Activated CD4-positive, alpha-beta T cell treated with anti-CD3 and anti-CD28 coated beads, Interleukin-10, Interleukin-2, amounts not matched to agents 100 ng/mL and 50 ng/mL, durations not matched to agents 16 hours and 8 hours (primary cell): ENCODE results near the gene MYH9.
A peak's percentile ranks its signal among the peaks of the same experiment; 100 is the strongest.
"Not testable (repeated sequence)": the region's sequence is repeated elsewhere in the genome, so short reads cannot be mapped to it uniquely, and the experiment has no call there.

Experiments used
- DNase-seq: peaks from one replicate; pipeline ENCODE4 v3.0.0-alpha.2; 2020

The MYH9 gene

GRCh38 chr22:36306227-36306626, 81.5 kb downstream of the MYH9 start:
- no peak for DNase-seq

DNA sequence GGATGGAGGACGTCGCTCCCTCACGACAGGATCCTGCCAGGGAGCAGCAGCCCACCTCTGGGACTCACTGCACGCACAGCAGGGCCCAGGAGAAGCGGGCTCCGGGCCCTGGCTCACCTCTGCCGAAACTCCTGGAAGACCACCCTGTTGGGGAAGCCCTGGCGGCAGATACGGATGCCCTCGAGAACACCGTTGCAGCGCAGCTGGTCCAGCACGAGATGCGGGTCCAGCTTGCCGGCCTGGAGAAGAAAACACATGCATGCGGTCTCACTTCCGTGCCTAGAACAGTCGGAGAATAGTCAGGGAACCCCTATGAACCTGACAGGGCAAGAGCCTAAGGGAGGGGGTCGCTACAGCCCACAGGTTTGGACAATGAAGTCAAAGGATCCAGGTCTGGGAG, 82.0 kb downstream of the MYH9 start:
- no peak for DNase-seq

- DNase-seq, result no peak
These were observed 83.3 kb downstream of the MYH9 start for GRCh38 chr22:36304429-36304828.

GRCh38 chr22:36303874-36304273, 83.9 kb downstream of the MYH9 start:
- DNase-seq, result no peak

- DNase-seq, result no peak
These were observed 84.7 kb downstream of the MYH9 start for GRCh38 chr22:36303115-36303467.

GRCh38 chr22:36302439-36303114, 85.2 kb downstream of the MYH9 start:
- no peak for DNase-seq

- DNase-seq, result no peak
These were observed 85.9 kb downstream of the MYH9 start for GRCh38 chr22:36301851-36302250.

- DNase-seq, result peak; percentile 80
These were observed 86.4 kb downstream of the MYH9 start for GRCh38 chr22:36301384-36301828.

DNA sequence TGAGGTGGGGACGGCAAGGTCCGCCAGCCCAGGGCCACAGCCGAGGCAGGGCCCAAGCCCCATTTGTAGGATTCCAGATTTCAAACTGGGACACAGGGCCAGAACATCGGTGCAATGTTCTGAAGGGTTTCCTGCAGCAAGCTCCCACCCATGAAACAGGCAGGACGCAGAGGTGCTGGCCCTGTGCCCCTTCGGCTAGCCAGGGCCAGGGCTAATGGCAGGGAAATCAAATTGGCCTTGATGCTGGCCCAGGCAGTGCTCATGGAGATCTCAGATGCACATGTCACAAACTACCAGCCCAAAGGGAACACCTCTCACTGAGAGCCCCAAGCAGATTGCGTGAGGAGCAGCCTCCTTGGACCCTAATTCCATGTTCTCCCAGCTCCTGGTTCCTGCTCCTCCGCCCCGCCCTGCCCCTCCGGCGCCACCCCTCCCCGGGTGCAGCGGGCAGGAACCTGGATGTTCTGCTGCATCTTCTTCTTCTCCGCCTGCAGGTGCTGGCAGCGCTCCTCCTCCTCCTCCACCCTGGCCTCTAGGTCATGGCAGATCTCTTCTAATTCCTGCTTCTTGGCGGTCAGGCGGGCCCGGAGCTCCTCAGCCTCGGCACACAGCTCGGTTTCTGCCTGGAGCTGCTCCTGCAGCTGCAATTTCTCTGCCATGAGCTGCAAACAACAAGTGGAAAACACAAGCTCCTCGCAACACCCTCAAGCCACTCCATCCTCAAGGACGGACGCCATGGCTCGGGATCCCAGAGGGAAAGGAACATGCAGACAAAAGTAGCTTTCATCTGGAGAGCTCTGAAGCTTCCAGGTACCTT, 87.2 kb downstream of the MYH9 start:
- no peak for DNase-seq

GRCh38 chr22:36299911-36300310, 87.9 kb downstream of the MYH9 start:
- DNase-seq, result no peak

GRCh38 chr22:36299295-36299694, 88.5 kb downstream of the MYH9 start:
- DNase-seq, result no peak

DNA sequence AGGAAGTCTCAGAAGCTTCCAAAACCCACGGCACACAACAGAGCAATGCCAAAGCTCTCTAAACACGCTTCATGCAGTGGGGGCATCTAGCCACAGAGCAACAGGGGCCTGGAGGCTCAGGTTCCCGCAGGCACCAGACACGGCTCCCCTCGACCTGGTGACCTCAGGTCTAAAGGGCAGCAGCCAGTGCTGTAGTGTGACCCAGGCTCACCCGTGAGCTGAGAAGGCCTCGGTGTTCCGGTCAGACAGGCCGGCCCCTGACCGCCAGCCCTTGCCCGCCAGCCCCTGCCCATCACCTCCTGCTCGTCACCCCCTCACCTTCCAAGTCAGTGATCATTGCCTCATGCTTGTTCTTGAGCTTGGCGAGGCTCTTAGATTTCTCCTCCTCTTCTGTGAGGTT, 89.2 kb downstream of the MYH9 start:
- DNase-seq, result no peak

- DNase-seq, result no peak
These were observed 89.6 kb downstream of the MYH9 start for GRCh38 chr22:36298118-36298517.

DNA sequence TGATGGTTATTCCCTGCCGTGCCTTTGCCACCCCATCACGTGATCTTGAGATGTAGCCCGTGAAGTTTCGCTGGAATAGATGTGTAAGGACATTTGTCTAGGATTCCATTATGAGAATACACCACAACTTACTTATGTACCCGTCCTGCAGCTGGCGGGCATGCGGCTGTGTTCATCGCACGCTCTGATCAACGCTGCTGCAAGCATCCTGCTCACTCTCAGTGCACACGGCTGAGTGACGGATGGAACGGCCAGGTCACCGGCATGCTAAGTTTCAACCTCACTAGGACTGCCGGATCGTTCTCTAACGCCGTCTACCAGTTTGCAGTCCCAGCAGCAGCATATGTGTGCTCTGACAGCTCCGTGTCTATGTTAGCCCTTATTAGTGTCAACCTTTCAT, 90.2 kb downstream of the MYH9 start:
- no peak for DNase-seq

DNA sequence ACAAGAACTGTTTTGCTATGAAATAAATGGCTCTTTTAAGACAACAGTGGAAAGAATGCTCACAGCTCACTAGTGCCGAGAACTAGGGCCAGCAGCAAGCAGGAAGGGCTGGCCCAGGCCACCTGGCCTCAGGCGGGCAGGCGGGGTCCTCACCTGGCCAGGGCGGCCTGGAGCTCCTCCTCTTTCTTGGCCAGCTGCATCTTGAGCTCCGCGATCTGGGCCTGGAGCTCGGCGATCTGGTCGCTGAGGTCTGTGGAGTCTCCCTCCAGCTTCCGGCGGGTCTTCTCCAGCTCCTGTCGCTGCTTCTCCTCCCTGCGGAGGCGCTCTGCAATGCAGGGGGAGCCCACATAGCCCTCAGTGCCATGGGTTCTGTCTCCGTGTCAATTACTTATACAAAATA, 91.1 kb downstream of the MYH9 start:
- DNase-seq, result no peak

DNA sequence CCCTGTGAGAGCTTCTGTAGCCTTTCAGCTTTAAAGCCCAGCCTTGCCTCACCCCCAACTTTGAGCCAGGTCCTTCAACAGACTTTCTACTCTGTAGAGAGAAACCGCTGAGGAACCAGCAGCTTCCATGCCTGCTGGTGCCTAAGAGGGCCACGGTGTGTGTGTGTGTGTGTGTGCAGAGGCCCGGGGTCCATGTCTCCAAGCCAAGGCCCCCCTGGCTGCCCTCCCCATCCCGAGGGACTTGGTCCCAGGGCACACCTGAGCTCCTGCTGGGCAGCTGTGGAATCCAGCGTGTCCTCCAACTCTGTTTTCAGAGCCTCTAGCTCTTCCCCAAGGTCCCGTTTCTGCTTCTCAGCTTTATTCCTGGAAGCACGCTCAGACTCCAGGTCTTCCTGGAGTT, 92.5 kb downstream of the MYH9 start:
- DNase-seq, result no peak

DNA sequence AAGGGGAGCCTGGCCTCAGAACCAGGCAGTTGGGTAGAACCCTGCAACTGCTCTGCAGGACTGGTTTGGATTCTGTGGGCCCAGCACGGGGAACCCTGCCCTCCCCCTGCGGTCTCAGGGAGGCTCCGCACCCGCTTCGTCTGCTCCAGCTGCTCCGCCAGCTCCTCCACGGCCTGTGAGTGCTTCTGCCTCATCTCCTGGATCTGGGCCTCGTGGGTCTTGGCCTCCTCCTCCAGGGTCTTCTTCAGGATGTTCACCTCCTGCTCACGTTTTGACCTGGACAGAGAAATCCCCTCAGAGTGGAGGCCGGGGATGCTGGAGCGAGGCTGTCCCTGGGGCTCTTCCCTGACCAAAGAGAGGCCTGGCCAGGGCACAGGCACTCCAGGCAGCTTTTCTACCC, 93.0 kb downstream of the MYH9 start:
- no peak for DNase-seq

DNA sequence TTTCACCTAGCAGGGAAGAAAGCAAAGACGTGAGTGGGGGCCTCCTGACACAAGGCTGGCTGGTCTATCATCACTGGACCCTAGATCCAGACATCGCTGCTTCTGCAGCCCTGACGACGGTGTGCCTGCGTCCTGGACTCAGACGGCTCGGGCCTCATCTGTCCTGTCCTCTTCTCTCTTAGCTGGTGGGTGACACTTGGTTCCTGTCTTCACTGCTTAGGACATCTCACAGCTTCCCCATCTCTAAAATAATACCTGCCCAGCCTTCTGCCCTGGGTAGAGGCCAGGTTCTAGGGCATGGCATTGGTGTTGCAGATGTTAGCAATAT, 93.5 kb downstream of the MYH9 start:
- no peak for DNase-seq

DNA sequence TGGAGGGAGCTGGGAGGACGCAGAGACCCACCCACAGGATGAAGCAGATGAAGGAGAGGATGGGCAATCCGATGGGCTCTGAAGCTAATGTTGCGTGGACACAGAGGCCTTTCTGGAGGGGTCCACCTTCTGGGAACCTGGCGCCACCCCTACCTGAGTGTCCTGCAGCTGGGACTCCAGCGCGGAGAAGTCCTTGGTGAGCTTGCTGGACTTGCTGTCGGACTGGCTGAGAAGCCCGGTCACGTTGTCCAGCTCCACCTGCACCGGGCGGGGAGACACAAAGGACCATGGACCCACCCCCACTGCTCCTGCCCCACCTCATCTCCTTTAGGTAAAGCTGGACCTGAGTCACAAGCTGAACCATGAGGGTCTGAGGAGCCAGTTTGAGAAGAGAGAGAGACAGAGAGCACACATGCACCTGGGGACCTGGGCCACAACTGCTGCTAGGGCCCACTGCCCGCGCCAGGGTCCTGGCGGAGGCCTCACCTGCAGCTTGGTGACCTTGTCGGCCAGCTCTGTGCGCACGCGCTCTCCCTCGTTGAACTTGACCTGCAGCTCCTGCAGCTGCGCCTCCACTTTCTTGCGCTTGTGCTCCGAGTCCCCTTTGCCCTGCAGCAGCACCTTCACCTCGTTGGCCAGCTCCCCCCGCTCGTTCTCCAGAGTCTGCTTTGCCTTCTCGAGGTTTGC, 94.0 kb downstream of the MYH9 start:
- no peak for DNase-seq

DNA sequence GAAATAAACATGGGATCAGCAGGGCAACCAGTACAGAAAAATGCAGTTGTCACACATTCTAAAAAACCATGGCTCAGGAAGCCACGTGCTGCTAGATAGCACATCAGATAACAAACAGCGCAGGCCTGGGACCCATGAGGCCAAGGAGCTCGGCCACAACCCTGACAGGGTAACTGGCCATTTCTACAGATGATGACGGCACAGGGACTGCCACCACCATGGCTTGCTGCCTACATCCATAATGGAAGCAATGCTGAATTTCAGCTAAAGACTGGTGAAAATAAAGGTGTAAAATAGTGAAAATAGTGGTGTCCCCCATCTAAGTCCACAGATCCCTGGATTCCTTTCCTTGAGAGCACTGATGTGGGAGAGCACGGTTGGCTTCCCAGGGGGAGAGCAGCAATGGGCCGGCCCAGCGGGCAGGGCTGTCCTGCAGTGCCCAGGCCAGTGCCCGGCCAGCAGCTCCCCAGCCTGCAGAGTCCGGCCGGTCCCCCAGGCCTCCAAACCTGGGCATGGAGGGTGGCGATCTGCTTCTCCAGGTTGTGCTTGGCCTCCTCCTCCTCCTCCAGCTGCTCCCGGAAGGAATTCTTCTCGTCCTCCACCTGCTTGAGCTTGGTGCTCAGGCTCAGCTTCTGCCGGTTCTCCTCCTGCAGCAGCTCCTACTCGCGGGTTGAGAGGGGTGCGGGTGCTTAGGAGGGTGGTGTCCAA, 94.8 kb downstream of the MYH9 start:
- DNase-seq, result no peak

GRCh38 chr22:36291831-36292740, 95.7 kb downstream of the MYH9 start:
- no peak for DNase-seq

DNA sequence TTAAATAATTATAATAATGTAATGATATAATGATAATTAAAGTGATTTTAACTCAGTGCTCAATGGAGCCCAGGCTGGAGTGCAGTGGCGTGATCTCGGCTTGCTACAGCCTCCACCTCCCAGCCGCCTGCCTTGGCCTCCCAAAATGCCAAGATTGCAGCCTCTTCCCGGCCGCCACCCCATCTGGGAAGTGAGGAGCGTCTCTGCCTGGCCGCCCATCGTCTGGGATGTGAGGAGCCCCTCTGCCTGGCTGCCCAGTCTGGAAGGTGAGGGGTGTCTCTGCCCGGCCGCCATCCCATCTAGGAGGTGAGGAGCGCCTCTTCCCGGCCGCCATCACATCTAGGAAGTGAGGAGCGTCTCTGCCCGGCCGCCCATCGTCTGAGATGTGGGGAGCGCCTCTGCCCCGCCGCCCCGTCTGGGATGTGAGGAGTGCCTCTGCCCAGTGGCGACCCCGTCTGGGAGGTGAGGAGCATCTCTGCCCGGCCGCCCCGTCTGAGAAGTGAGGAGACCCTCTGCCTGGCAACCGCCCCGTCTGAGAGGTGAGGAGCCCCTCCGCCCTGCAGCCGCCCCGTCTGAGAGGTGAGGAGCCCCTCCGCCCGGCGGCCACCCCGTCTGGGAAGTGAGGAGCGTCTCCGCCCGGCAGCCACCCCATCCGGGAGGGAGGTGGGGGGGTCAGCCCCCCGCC, 97.2 kb downstream of the MYH9 start:
- DNase-seq, result not testable (repeated sequence)
